Trophoblast cell (in vitro differentiated cells and primary cell): ENCODE measurements around the gene CHCHD3.

ENCODE experiments used
- DNase-seq, 2 donors: peaks; one replicate each; pipeline ENCODE4 v3.0.0-alpha.2; 2016
- H2AFZ ChIP-seq: 2 replicates; pipeline ENCODE4 v1.6.1; 2013; ENCODE audit warnings: low read length, moderate library complexity, mild to moderate bottlenecking; ENCODE audit not compliant: insufficient read depth, poor library complexity
- H2AK5ac ChIP-seq: 2 replicates; pipeline ENCODE4 v1.6.1; 2013; ENCODE audit warnings: mild to moderate bottlenecking, low read length
- H2BK120ac ChIP-seq: 2 replicates; pipeline ENCODE4 v1.6.1; 2013; ENCODE audit warnings: low read length, mild to moderate bottlenecking, moderate library complexity; ENCODE audit not compliant: insufficient read depth, poor library complexity
- H2BK12ac ChIP-seq: 2 replicates; pipeline ENCODE4 v1.6.1; 2013; ENCODE audit warnings: mild to moderate bottlenecking, low read length, moderate library complexity
- H2BK5ac ChIP-seq: 2 replicates; pipeline ENCODE4 v1.6.1; 2013; ENCODE audit warnings: low read length, low read depth, moderate library complexity, mild to moderate bottlenecking; ENCODE audit not compliant: poor library complexity
- H3K14ac ChIP-seq: 2 replicates; pipeline ENCODE4 v1.6.1; 2013; ENCODE audit warnings: mild to moderate bottlenecking, low read length
- H3K18ac ChIP-seq: 2 replicates; pipeline ENCODE4 v1.6.1; 2013; ENCODE audit warnings: mild to moderate bottlenecking, low read length
- H3K23ac ChIP-seq: 2 replicates; pipeline ENCODE4 v1.6.1; 2013; ENCODE audit warnings: low read length
- H3K27ac ChIP-seq: 2 replicates; pipeline ENCODE4 v1.5.1; 2013; ENCODE audit warnings: low read depth, mild to moderate bottlenecking, inconsistent platforms, low read length, moderate library complexity
- H3K27me3 ChIP-seq: 2 replicates; pipeline ENCODE4 v1.6.1; 2013; ENCODE audit warnings: inconsistent platforms, mild to moderate bottlenecking, low read length, moderate library complexity; ENCODE audit not compliant: insufficient read depth
- H3K36me3 ChIP-seq, 2 experiments: 1 replicate in 1 of 2; 2 replicates in 1 of 2; pipeline ENCODE4 v1.6.1; 2013; ENCODE audit warnings: low read length in 2 of 2, mild to moderate bottlenecking in 2 of 2, moderate library complexity in 1 of 2; ENCODE audit not compliant: insufficient read depth in 2 of 2, control insufficient read depth in 1 of 2
- H3K4ac ChIP-seq: 2 replicates; pipeline ENCODE4 v1.6.1; 2013; ENCODE audit warnings: low read depth, mild to moderate bottlenecking, low read length, moderate library complexity
- H3K4me1 ChIP-seq, 2 experiments: 1 replicate in 1 of 2; 2 replicates in 1 of 2; pipeline ENCODE4 v1.6.1; 2013; ENCODE audit warnings: low read length in 2 of 2, mild to moderate bottlenecking in 2 of 2, moderate library complexity in 1 of 2; ENCODE audit not compliant: insufficient read depth in 2 of 2, control insufficient read depth in 1 of 2
- H3K4me2 ChIP-seq: 2 replicates; pipeline ENCODE4 v1.6.1; 2013; ENCODE audit warnings: inconsistent platforms, mild to moderate bottlenecking, low read length, moderate library complexity
- H3K4me3 ChIP-seq: 2 replicates; pipeline ENCODE4 v1.5.1; 2013; ENCODE audit warnings: mild to moderate bottlenecking, low read depth, low read length, inconsistent platforms
- H3K79me1 ChIP-seq: one replicate; pipeline ENCODE4 v1.6.1; 2013; ENCODE audit warnings: low read length
- H3K79me2 ChIP-seq: 2 replicates; pipeline ENCODE4 v1.6.1; 2013; ENCODE audit warnings: low read length, mild to moderate bottlenecking; ENCODE audit not compliant: control insufficient read depth, insufficient read depth, poor library complexity
- H3K9ac ChIP-seq: 2 replicates; pipeline ENCODE4 v1.6.1; 2013; ENCODE audit warnings: mild to moderate bottlenecking, low read length
- H3K9me3 ChIP-seq: 2 replicates; pipeline ENCODE4 v1.6.1; 2013; ENCODE audit warnings: low read depth, mild to moderate bottlenecking, control low read depth, inconsistent platforms, low read length; ENCODE audit not compliant: insufficient read depth
- H4K12ac ChIP-seq: 2 replicates; pipeline ENCODE4 v1.6.1; 2013; ENCODE audit warnings: low read depth, mild to moderate bottlenecking, low read length, moderate library complexity
- H4K8ac ChIP-seq: 2 replicates; pipeline ENCODE4 v1.6.1; 2013; ENCODE audit warnings: low read depth, mild to moderate bottlenecking, low read length, moderate library complexity
- H4K91ac ChIP-seq: one replicate; pipeline ENCODE4 v1.6.1; 2013; ENCODE audit warnings: low read depth, mild to moderate bottlenecking, low read length, moderate library complexity
- WGBS: extraction: QIAGEN DNeasy Blood & Tissue Kit; methylation state at CpG from one replicate; pipeline ENCODE4 v1.1.7; 2013; ENCODE audit warnings: missing lambda C conversion rate; ENCODE audit not compliant: insufficient read length, insufficient coverage; ENCODE audit errors: extremely low coverage; 5-methylcytosine and 5-hydroxymethylcytosine counted together

Gene CHCHD3

DNA sequence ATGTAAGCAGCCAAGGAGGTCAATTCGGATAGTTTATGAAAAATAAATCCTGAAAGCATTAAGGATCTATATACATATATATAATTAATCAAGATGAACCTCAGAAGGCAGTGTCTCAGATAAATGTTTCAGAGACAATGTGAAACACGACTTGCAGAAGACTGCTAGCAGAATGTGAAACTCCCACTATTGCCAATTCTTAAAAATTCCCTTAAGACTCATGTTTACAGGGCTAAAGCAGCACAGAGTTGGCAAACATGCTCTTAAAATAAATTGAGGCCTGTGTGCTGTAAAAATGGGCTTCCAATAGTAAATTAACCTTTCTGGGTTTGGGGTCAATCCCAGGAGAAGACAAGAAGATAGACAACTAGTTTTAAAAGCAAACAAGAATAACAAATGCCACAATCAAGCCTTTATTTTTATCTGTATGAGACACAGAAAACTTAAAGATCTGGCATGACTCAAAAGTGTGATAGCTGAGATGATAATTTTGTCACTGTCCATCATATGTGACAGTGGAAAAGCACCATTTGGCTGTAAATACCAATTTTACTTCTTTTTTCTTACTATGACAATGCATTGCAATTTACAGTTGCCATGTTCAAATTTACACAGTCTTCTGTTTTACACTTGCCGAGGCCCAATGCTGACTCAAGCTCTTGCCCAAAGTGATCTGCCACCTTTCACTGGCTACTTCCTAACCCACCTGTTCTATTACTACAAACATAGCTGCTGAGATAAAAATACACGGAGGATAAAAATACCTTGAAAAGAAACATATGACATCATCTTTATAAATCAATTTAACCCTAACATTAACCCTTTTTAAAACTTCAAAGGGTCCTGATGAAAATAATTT lies 78.6 kb downstream of the CHCHD3 start:
- Histone ChIP-seq H3K27me3 (no peaks in the 10 kb centered on the region), H4K12ac (no peak overlapping the region), H2BK12ac (no peak overlapping the region), H3K4me1 (peaks cover 0 to 2% of the 10 kb centered on the region in 2 experiments), H3K9me3 (no peaks in the 10 kb centered on the region), H3K4me3 (no peak overlapping the region), H4K8ac (no peak overlapping the region), H3K79me2 (no peaks in the 10 kb centered on the region), H2AK5ac (no peak overlapping the region), H2AFZ (no peak overlapping the region), H3K79me1 (no peaks in the 10 kb centered on the region), H3K23ac (no peak overlapping the region), H2BK5ac (no peak overlapping the region), H3K9ac (no peak overlapping the region), H3K36me3 (no peaks in the 10 kb centered on the region), H3K4ac (no peak overlapping the region), H3K27ac (no peak overlapping the region), H3K18ac (no peak overlapping the region), H4K91ac (no peak overlapping the region), H3K14ac (no peak overlapping the region), H3K4me2 (no peak overlapping the region), H2BK120ac (no peak overlapping the region)
- no peak for DNase-seq
- WGBS: no CpG with 5 or more reads among the region's 4 CpGs

DNA sequence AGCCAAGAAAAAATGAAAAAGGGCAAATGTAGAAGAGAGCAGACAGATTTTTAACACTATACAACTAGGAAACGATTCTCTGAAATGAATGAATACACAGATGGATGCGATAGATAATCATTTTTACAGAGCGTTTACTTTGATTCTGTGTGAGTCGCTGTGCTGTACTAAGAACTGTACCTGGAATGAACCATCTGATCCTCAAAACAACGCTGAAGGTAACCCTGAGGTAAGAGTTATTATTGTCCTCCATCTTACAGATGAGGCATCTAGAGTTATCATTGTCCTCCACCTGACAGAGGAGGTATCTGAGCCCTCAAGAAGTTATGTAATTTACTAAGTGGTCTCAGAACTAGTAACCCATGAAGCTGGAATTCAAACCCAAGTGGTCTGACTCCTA lies 80.2 kb downstream of the CHCHD3 start:
- Histone ChIP-seq H3K27me3 (no peaks in the 10 kb centered on the region), H2BK120ac (no peak overlapping the region), H2AFZ (no peak overlapping the region), H3K79me2 (no peaks in the 10 kb centered on the region), H2BK12ac (no peak overlapping the region), H3K79me1 (no peaks in the 10 kb centered on the region), H3K18ac (no peak overlapping the region), H3K9ac (no peak overlapping the region), H4K12ac (no peak overlapping the region), H4K8ac (no peak overlapping the region), H4K91ac (no peak overlapping the region), H2BK5ac (no peak overlapping the region), H3K9me3 (no peaks in the 10 kb centered on the region), H3K27ac (no peak overlapping the region), H3K4me2 (no peak overlapping the region), H3K36me3 (no peaks in the 10 kb centered on the region), H3K23ac (no peak overlapping the region), H3K14ac (no peak overlapping the region), H3K4me1 (peaks cover 0 to 2% of the 10 kb centered on the region in 2 experiments), H3K4ac (no peak overlapping the region), H3K4me3 (no peak overlapping the region), H2AK5ac (no peak overlapping the region)
- no peak for DNase-seq
- no CpG with 5 or more reads among the region's 5 CpGs for WGBS

DNA sequence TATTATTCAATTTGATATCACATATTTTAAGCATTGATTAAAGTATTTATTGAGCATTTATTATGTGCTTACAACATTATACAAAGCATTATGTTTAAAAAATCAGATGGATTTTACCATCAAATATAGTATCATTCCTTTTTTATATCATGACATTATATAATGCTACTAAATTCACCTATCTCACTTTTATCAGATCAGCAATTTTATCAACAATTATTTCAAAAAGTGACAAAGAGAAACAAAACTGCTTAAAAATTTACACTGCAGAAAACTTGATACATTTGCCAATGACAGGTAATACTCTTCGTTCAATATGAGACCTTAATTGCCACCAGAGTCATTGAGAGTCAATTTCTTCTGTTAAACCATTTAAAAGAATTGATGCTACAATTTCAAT lies 82.0 kb downstream of the CHCHD3 start:
- Histone ChIP-seq H3K27ac (no peak overlapping the region), H3K79me1 (no peaks in the 10 kb centered on the region), H4K12ac (no peak overlapping the region), H4K8ac (no peak overlapping the region), H3K14ac (no peak overlapping the region), H3K4me1 (peaks cover 0 to 2% of the 10 kb centered on the region in 2 experiments), H3K9me3 (no peaks in the 10 kb centered on the region), H3K79me2 (no peaks in the 10 kb centered on the region), H2AK5ac (no peak overlapping the region), H3K9ac (no peak overlapping the region), H2BK12ac (no peak overlapping the region), H4K91ac (no peak overlapping the region), H3K23ac (no peak overlapping the region), H3K18ac (no peak overlapping the region), H2BK5ac (no peak overlapping the region), H2AFZ (no peak overlapping the region), H3K36me3 (no peaks in the 10 kb centered on the region), H3K4ac (no peak overlapping the region), H2BK120ac (no peak overlapping the region), H3K4me2 (no peak overlapping the region), H3K27me3 (no peaks in the 10 kb centered on the region), H3K4me3 (no peak overlapping the region)
- WGBS: no CpG with 5 or more reads among the region's 1 CpG
- DNase-seq: no peak

DNA sequence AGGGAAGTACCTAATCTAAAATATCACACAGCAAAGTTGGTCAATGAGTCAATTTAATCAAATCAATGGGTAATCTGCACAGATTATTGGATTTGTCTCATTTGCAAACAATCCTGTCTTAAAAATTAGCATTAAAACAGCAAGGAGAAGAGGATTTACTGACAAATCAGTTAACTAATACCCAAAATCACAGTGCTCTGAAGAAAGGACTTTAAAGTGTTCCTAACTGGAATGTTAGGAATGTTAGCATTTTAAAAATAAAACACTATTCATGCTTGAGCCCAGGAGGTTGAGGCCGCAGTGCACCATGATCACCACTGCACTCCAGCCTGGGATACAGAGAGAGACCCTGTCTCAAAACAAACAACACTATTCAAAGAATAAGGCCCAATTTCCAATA lies 83.1 kb downstream of the CHCHD3 start:
- no peaks in the 10 kb centered on the region for H3K4me1 ChIP-seq
- no peak overlapping the region for H2AK5ac ChIP-seq
- no peaks in the 10 kb centered on the region for H3K79me2 ChIP-seq
- no peak for DNase-seq
- H3K18ac ChIP-seq: no peak overlapping the region
- H3K27ac ChIP-seq: no peak overlapping the region
- WGBS: no CpG with 5 or more reads among the region's 1 CpG
- H2BK12ac ChIP-seq: no peak overlapping the region
- H3K27me3 ChIP-seq: no peaks in the 10 kb centered on the region
- no peak overlapping the region for H3K4me3 ChIP-seq
- H4K91ac ChIP-seq: no peak overlapping the region
- H3K4ac ChIP-seq: no peak overlapping the region
- H3K79me1 ChIP-seq: no peaks in the 10 kb centered on the region
- no peak overlapping the region for H2BK120ac ChIP-seq
- no peak overlapping the region for H4K12ac ChIP-seq
- H3K9me3 ChIP-seq: no peaks in the 10 kb centered on the region
- H2BK5ac ChIP-seq: no peak overlapping the region
- no peak overlapping the region for H3K4me2 ChIP-seq
- H3K23ac ChIP-seq: no peak overlapping the region
- H3K14ac ChIP-seq: no peak overlapping the region
- H3K9ac ChIP-seq: no peak overlapping the region
- H2AFZ ChIP-seq: no peak overlapping the region
- no peaks in the 10 kb centered on the region for H3K36me3 ChIP-seq
- H4K8ac ChIP-seq: no peak overlapping the region
